ENCODE data around the gene GRIN3A.

GRCh38 chr9:101585740-101586139 is 152.7 kb downstream of the GRIN3A start:
- TF ChIP-seq POLR2AphosphoS5 (IDR thresholded peaks at IDR 0.05; ENCODE audit: low read depth, low read length) (no peak), TAF1 (IDR thresholded peaks at IDR 0.05; ENCODE audit: low read depth, low read length) (no peak)
